ENCODE results near the gene MAP2K2. TPM values are rescaled to one million over a fixed set of nuclear protein-coding genes. Genes with fewer than 3 reads are reported as not detected.

MAP2K2 gene
- total RNA-seq, 1 experiment from 2014 or later, result 171 TPM

DNA sequence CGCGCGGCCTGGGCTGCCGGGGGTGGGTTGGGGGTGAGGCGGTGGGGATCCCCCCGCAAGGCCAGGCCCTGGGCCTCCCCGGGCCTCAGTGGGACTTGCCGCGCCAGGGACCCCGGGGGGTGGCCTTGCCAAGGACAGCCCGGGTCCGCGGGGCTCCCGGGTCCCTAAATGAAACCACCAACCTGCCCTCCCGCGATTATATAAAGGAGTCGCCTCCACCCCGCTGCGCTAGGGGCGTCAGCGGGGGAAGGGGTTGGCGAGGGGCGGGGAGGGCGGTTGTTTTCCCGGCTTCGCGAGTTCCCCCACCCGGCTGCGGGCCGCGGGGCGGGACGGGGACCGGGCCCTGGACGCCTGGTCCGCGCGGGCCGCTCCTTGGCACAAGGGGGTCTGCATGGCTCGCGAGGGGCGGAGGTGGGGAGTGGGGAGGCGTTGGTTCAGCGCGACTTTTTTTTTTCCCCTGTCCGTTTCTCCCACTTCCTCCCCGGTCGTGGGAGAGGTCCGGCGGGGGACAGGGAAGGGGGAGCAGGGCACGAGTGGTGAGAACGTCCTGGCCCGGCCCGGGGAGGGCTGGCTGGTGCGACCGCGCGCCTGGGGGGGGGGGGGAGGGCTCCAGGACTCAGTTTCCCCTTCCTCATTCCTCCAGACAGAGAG lies 56.4 kb downstream of the MAP2K2 start:
- H3K36me3 Mint-ChIP-seq (ENCODE audit: insufficient read depth, unreplicated experiment), result no peaks in the 10 kb centered on the region
- POLR2A ChIA-PET, result interaction anchor here (0.7 to 1.4 kb wide), 2 partner anchors 83 to 337 kb away, joined by 3 read pairs; no protein-coding TSS in a partner anchor
- no peaks in the 10 kb centered on the region for H3K9me3 Mint-ChIP-seq (ENCODE audit: unreplicated experiment)
- intact Hi-C loops (cut with micrococcal nuclease), result loop anchor here (10.0 kb wide), 1 partner anchor 137 kb away; no protein-coding TSS in a partner anchor
- no peak for DNase-seq (ENCODE audit: unreplicated experiment)
- TF ChIP-seq, protein P1, sequence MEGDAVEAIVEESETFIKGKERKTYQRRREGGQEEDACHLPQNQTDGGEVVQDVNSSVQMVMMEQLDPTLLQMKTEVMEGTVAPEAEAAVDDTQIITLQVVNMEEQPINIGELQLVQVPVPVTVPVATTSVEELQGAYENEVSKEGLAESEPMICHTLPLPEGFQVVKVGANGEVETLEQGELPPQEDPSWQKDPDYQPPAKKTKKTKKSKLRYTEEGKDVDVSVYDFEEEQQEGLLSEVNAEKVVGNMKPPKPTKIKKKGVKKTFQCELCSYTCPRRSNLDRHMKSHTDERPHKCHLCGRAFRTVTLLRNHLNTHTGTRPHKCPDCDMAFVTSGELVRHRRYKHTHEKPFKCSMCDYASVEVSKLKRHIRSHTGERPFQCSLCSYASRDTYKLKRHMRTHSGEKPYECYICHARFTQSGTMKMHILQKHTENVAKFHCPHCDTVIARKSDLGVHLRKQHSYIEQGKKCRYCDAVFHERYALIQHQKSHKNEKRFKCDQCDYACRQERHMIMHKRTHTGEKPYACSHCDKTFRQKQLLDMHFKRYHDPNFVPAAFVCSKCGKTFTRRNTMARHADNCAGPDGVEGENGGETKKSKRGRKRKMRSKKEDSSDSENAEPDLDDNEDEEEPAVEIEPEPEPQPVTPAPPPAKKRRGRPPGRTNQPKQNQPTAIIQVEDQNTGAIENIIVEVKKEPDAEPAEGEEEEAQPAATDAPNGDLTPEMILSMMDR (IDR thresholded peaks at IDR 0.05; ENCODE audit: unreplicated experiment), result no peak
- CTCF ChIA-PET, result no interaction called here
- H3K4me1 Mint-ChIP-seq (ENCODE audit: insufficient read depth, unreplicated experiment), result peaks cover 5% of the 10 kb centered on the region
- BruUV-seq (replicated peaks), result no TSS peak
- no peak overlapping the region for H3K27ac Mint-ChIP-seq (ENCODE audit: low read depth, unreplicated experiment)
- H3K27me3 Mint-ChIP-seq (ENCODE audit: insufficient read depth, unreplicated experiment), result no peaks in the 10 kb centered on the region
- peak overlapping the region; percentile 71 for H3K4me3 Mint-ChIP-seq (ENCODE audit: unreplicated experiment)

DNA sequence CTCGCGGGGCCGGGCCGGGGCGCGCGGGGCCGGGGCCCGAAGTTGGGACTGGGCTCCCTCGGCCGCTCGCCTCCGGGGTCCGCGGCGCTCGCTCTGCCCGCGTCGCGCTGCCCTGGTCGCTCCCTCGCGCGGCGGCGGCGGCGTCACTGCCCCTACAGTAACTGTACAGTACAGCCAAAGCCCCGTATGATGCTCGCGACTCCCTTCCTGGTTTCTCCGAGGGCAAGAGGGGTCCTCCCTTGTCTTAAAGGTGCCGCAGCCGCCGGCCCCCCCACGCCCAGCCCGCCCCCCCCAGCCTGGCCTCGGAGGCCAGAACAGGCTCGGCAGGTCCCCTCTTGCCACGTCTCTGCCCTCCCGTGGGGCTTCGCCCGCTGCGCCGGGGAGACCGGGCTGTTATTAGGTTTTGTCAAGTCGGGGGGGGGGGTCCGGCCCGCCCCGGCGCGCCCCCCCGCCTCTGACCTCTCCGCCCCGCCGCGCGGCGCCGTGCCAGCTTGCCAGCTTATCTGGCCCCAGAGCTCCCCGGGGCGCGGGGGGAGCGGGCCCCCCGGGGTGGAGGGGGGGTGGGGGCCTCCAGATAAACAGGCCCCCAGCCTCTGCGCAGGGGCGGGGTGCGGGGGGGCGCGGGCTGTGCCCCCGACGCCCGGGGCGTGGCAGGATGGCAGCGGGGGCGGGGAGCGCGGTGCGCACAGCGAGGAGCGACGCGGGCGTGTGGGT lies 57.1 kb downstream of the MAP2K2 start, which contains the start of gene ZBTB7A:
Gene ZBTB7A, minus strand, starts transcription at position 218 of the 714 bp plus-strand sequence. CDS start 11,667 bp downstream, outside the sequence.
- Mint-ChIP-seq H3K36me3 (ENCODE audit: insufficient read depth, unreplicated experiment) (no peaks in the 10 kb centered on the region), H3K4me1 (ENCODE audit: insufficient read depth, unreplicated experiment) (peaks cover 5% of the 10 kb centered on the region), H3K27me3 (ENCODE audit: insufficient read depth, unreplicated experiment) (no peaks in the 10 kb centered on the region), H3K4me3 (ENCODE audit: unreplicated experiment) (peak within 1 kb of the TSS; percentile 71), H3K27ac (ENCODE audit: low read depth, unreplicated experiment) (no peak within 1 kb of the TSS), H3K9me3 (ENCODE audit: unreplicated experiment) (no peaks in the 10 kb centered on the region)
- no TSS peak for BruUV-seq (replicated peaks)
- TF ChIP-seq, protein P1 (IDR thresholded peaks at IDR 0.05; ENCODE audit: unreplicated experiment), result no peak
- CTCF ChIA-PET, result interaction anchor here (0.5 kb wide), 1 partner anchor 122 kb away, joined by 3 read pairs; no protein-coding TSS in a partner anchor
- peak; percentile 71 for DNase-seq (ENCODE audit: unreplicated experiment)
- intact Hi-C loops (cut with micrococcal nuclease), result loop anchor here (10.0 kb wide), 1 partner anchor 138 kb away; no protein-coding TSS in a partner anchor
- POLR2A ChIA-PET, result interaction anchor here (0.7 to 1.4 kb wide), 4 partner anchors 81 to 338 kb away, joined by 3 to 5 read pairs (median 4); partner anchors contain the start of gene EEF2

DNA sequence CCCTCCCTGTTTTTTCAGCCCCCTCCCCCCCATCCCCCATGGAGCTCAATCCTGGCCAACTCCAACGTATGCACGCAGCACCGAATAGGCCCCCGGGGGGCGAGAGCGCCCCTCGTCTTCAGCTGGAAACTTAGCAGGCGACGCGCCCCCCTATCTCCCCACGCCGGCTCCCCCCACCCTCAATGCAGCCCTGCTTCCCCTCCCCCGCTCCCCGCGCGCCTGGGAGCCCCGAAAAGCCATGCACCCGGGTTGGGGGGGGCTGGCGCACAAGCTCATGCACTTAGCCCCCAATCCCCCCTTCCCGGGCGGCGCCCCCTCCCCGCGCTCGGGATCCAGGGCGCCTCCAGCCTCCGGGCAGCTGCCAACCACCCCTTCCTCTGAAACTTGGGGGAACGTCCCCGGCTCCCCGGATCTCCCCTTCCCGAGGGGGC lies 57.7 kb downstream of the MAP2K2 start:
- BruUV-seq (replicated peaks), result no TSS peak
- Mint-ChIP-seq H3K36me3 (ENCODE audit: insufficient read depth, unreplicated experiment) (peaks cover 6% of the 10 kb centered on the region), H3K27me3 (ENCODE audit: insufficient read depth, unreplicated experiment) (no peaks in the 10 kb centered on the region), H3K9me3 (ENCODE audit: unreplicated experiment) (no peaks in the 10 kb centered on the region), H3K4me1 (ENCODE audit: insufficient read depth, unreplicated experiment) (peaks cover 5% of the 10 kb centered on the region), H3K27ac (ENCODE audit: low read depth, unreplicated experiment) (no peak overlapping the region), H3K4me3 (ENCODE audit: unreplicated experiment) (peak overlapping the region; percentile 71)
- POLR2A ChIA-PET, result interaction anchor here (1.1 to 1.4 kb wide), 2 partner anchors 81 to 97 kb away, joined by 5 read pairs; partner anchors contain the start of gene EEF2
- no peak for DNase-seq (ENCODE audit: unreplicated experiment)
- TF ChIP-seq, protein P1 (IDR thresholded peaks at IDR 0.05; ENCODE audit: unreplicated experiment), result no peak
- CTCF ChIA-PET, result no interaction called here
- intact Hi-C loops (cut with micrococcal nuclease), result loop anchor here (10.0 kb wide), 1 partner anchor 139 kb away; no protein-coding TSS in a partner anchor

Measured in MCF 10A (cell line).